ENCODE data around the gene ANKS4B.

Gene ANKS4B

GRCh38 chr16:21203155-21203797 is 30.2 kb upstream of the ANKS4B start:
- no peak overlapping the region for H3K4me3 ChIP-seq (ENCODE audit: low read depth, low read length)
- no peak for TF ChIP-seq CTCF (IDR thresholded peaks at IDR 0.05; ENCODE audit: borderline replicate concordance, insufficient read depth, low read depth, low read length)

- no peak overlapping the region for H3K4me3 ChIP-seq (ENCODE audit: low read depth, low read length)
- TF ChIP-seq CTCF (IDR thresholded peaks at IDR 0.05; ENCODE audit: borderline replicate concordance, insufficient read depth, low read depth, low read length) = no peak
These were observed 28.2 kb upstream of the ANKS4B start for GRCh38 chr16:21205303-21205702.

- TF ChIP-seq CTCF (IDR thresholded peaks at IDR 0.05; ENCODE audit: borderline replicate concordance, insufficient read depth, low read depth, low read length) = no peak
- no peak overlapping the region for H3K4me3 ChIP-seq (ENCODE audit: low read depth, low read length)
These were observed 26.9 kb upstream of the ANKS4B start for GRCh38 chr16:21206550-21206949.

- no peak overlapping the region for H3K4me3 ChIP-seq (ENCODE audit: low read depth, low read length)
- TF ChIP-seq CTCF (IDR thresholded peaks at IDR 0.05; ENCODE audit: borderline replicate concordance, insufficient read depth, low read depth, low read length) = no peak
These were observed 24.9 kb upstream of the ANKS4B start for GRCh38 chr16:21208446-21209230.

- H3K4me3 ChIP-seq (ENCODE audit: low read depth, low read length) = no peak within 1 kb of the TSS
- TF ChIP-seq CTCF (IDR thresholded peaks at IDR 0.05; ENCODE audit: borderline replicate concordance, insufficient read depth, low read depth, low read length) = no peak
These were observed 22.0 kb upstream of the ANKS4B start, which contains the start of gene ZP2 for GRCh38 chr16:21211486-21211885. TSS of gene ZP2 (minus strand) at chr16:21211574. CDS start at chr16:21211547, 27 bp downstream.

- H3K4me3 ChIP-seq (ENCODE audit: low read depth, low read length) = no peak overlapping the region
- TF ChIP-seq CTCF (IDR thresholded peaks at IDR 0.05; ENCODE audit: borderline replicate concordance, insufficient read depth, low read depth, low read length) = no peak
These were observed 19.4 kb upstream of the ANKS4B start for GRCh38 chr16:21214086-21214485.

GRCh38 chr16:21217121-21217520 is 16.4 kb upstream of the ANKS4B start:
- H3K4me3 ChIP-seq (ENCODE audit: low read depth, low read length) = no peak overlapping the region
- TF ChIP-seq CTCF (IDR thresholded peaks at IDR 0.05; ENCODE audit: borderline replicate concordance, insufficient read depth, low read depth, low read length) = no peak
